Stimulated activated naive CD4-positive, alpha-beta T cell treated with Interleukin-2 at 50 U/mL for 16 hours (primary cell): ENCODE measurements around the gene TMEM161B.
"Not testable (repeated sequence)": the region's sequence is repeated elsewhere in the genome, so short reads cannot be mapped to it uniquely, and the experiment has no call there.

ENCODE experiments used
- DNase-seq: peaks from one replicate; lab custom pipeline; 2025; lab: John Stamatoyannopoulos, UW

TMEM161B gene

DNA sequence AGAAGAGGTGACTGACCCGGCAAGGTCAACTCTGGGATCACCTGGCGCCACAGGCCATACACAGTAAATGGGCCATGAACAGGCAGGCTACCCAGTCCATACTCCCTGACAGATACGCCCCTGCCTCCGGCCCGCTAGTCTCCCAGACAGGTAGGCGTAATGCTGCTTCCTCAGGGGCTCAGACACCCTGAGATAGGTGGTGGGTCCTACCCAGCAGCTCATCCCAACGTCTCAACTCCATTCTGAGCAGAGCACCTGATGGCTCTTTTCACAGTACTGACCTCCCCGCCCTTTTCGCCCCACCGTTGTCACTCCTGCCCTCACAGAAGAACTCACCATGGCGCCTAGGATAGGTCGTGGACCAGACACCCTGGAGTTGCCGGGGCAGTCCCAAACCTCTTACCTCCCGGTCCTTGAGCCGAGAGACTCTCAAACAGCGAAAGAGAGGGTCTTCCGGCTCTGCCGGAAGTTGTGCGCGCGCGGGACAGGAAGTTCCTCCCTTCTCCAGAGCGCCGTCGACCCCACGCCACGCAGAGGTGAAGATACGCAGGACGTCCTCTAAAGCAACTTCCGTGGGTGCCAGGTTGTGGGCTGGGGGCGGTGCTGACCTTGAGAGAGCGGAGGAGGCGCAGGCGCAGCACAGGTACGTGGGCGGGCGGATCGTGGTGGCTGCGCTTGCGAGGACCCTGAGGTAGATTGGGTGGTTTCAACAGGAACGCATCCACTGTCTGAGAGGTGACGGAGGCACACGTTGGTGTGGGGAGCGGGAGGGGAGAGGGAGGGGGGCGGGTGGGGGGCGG, at the start of gene TMEM161B:
Gene TMEM161B, minus strand, starts transcription at position 461 of the 800 bp plus-strand sequence. Its CDS starts 122 bp downstream, at position 339.
- DNase-seq, result peak; percentile 95

DNA sequence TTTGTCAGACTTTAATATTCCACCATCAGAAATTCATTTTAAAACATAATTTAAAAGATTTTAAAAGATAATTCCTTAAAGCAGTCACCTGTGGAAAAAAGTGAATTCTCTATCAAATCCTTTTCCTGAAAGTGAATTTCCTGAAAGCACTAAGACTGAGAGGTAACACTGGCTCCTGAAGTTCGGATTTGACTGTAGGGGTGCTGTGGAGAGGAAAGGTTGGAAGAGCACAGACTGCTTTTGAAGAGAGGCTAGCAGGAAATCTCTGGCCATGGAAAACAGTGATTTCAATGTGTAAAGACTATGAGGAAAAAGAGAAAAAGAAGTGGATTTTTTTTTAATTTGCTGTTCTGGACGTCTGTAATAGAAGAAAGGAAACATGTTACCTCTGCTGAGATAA, 35.7 kb upstream of the TMEM161B start:
- DNase-seq, result no peak

DNA sequence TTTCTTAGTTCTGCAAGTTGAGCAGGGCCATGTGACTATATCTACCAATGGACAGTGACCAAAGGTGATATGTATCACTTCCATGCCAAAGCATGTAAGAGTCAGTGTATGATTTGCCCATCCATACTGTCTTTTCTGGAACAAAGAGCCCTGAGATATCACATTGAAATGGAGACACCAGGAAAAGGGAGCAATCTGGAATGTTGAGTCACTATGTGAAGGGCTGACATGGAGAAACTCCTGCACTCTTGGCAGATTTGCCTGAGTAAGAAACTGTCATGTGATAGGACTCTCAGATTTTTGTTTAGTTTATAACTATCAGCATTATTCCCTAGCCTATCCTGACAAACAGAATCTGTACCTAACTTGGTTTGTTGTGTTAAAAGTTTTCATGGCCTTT, 29.8 kb upstream of the TMEM161B start:
- DNase-seq, result no peak

DNA sequence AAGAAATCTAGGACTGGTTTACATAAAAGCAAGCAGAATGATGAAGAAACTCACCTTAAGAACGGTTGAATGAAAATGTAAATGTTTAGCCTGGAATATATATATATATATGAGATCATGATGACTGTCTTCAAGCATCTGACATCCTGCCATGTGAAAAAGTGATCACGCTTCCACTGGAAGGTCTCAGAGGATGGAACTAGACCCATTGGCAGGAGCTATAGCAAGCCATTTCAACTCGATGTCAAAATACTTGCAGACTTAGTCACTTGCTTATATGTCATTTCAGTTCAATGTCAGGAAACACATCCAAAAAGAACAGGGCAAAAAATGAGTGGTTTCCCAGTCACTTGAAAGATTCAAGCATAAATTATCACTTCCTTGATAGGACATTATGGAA, 22.2 kb upstream of the TMEM161B start:
- DNase-seq, result no peak

DNA sequence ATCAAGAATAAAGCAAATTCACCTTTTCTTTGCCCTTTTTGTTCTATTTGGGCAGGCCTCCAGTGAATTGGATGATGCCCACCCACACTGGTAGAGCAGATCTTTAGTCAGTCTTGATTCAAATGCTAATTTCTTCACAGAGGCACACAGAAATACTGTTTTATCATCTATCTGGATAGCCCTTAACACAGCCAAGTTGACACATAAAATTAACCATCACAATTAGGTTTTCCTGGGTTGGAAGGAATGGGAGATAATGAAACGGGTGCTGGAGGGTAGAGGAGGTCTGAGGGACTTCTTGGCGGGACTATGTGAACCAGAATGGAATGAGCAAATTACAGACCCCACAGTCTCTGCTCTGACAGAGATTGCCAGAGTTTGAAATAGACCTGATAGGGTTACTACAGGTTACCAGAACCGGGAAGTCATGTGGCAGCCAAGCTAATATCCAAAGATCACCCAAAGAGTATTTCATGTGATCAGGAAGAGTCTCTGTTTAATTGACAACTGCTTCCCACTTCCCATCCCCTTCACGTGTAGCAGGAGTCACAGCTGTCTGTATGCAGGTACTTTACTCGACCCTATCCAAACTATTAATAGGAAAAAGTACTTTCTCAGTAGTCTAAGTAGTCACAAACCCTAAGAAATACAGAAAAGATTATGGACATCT, 20.0 kb upstream of the TMEM161B start:
- no peak for DNase-seq

DNA sequence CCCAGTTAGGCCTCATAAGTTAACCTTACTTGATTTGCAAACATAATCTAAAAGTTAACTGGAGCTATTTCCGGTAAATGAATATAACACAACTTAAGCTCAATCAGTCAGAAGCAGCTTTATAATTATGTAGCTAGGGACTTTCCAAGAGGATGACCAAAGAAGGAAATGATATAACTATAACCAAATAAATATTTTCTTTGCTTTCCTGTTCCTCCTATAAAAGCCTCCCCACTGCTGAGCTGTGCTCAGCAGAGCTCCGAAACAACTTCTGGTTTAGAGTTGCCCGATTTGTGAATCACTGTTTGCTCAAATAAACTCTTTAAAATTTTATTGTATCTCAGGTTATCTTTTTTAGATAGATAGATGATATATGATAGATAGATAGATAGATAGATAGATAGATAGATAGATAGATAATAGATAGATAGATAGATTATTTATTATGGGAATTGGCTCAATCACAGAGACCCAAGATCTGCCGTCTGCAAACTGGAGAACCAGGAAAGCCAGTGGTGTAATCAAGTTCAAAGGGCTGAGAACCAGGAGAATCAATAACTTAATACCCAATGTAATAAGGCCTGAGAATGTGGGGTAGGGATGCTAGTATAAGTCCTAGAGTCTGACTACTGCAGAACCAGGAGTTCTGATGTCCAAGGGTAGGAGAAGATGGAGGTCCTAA, 19.3 kb upstream of the TMEM161B start:
- DNase-seq, result no peak

DNA sequence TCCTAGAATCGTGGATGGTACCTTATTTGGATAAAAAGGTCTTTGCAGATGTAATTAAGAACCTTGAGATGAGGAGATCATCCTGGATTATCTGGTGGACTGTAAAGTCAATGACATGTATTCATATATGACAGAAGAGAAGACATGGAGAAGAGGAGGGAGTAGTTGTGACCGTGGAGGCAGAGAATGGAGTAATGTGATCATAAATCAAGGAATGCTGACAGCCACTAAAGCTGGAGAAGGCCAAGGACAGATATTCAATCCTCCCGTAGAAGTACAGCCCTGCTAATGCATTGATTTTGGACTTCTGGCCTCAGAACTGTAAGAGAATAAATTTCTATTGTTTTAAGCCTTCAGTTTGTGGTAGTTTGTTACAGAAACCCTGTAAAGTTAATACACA, 18.7 kb upstream of the TMEM161B start:
- DNase-seq, result no peak

DNA sequence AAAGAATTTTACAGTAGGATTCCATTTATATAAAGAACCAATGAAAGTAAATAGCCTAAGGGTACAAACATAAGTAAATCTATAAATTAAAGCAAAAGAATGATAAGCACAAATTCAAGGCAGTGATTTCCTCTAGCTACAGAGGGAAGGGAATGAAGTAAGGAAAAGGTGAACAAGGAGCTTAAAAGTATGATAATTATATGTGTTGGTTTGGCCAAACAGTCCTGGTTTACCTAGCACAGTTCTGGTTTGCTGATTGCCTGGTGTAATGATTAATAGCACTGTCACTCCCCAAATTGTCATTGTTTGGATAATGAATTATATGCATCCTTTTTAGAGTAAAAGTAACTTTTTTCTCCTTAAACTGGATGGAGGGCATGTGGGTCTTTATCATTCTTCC, 15.0 kb upstream of the TMEM161B start:
- no peak for DNase-seq

DNA sequence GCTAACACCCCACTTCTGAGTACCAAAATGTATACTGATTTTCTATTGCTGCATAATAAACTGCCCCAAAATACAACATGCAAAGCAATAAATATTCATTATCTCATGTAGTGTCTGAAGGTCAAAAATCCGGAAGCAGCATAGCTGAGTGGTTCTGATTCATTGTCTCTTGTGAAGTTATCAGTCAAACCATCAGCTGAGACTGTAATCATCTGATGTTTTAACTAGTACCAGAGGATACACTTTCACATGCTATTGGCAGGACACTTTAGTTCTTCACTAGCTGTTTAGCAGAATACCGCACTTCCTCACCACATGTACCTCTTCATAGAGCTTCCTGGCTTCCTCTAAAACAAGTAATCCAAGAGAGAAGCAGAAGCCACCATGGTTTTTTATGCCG, 12.7 kb upstream of the TMEM161B start:
- no peak for DNase-seq

DNA sequence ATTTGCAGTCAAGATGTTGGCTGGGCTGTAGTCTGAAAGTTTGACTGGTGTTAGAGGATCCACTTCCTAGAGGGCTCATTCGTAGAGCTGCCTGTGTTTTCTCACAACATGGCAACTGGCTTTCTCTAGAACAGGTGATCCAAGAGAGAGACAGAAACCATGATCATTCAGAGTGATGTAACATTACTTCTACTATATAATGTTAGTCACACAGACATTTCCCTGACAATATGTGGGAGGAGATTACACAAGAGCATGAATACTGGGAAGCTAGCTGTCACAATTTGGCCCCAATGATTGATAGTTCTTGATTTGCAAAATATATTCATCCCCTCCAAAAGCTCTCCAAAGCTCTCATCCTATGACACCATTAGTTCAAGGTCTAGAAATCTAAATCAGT, 10.9 kb upstream of the TMEM161B start:
- DNase-seq, result no peak

DNA sequence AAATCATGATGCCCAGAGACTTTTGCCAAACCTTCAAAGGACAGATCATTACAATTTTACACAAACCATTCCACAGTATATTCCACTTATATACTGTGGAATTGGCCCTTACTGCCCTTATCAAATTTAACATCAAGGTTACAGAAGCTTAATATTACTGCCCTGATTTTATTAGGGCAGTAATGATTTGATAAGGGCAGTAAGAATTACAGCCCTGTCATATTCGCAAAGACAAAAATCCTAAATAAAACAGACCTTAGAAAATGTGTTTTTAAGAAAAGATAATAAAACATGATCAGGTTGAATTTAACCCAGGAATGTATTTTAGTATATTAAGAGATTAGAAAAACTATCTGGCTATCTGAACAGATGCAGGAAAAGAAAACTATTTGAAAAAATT, 7.7 kb upstream of the TMEM161B start:
- no peak for DNase-seq

DNA sequence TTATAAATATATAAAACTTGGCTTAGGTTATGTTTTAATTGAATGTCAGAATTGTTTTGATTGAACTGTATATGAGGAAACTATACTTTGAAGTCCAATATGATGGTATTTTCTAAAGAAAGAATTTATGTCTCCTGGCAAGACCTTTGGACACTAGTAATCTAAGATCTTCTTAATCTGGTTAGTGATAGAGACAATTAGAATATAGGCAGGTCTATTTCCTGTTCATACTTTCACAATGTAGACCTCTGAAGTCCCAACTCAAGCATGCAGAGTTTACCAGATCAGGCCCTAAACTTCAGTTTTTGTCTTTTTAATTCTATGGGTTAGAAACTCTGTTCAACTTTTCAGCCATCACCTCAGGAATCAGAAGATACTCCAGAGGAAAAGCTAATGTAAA, 6.9 kb upstream of the TMEM161B start:
- no peak for DNase-seq

DNA sequence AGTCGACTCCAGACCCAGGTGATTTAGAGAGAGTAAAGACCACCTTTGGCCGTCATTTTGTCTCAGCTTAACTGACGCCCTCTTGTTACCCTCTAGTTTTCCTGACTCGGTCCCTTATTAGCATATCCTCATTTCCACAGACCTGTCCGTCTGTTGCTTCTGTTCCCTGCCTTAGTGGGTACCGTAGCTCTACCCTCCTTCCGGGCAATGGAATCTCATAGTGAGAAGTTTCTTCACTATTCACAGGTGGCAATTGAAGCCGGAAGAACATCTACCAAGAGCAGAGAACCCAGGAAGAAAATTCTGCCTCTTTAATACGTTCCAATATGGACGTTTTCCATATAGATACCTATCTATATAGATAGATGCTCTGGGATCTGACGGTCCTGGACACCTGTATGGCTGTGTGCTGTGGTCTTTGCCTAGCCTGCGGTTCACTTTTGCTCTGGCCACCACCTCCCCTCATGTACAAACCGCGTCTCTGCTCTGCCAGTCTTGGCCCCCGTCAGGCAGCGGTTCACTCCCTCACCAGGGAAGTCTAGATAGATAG, 652 bp upstream of the TMEM161B start:
- DNase-seq, result peak; percentile 0

DNA sequence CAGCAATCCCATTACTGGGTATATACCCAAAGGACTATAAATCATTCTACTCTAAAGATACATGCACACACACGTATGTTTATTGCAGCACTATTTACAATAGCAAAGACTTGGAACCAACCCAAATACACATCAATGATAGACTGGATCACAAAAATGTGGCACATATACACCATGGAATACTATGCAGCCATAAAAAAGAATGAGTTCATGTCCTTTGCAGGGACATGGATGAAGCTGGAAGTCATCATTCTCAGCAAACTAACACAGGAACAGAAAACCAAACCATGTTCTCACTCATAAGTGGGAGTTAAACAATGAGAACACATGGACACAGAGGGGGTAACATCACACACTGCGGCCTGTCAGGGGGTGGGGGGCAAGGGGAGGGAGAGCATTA, 4.1 kb downstream of the TMEM161B start:
- DNase-seq, result not testable (repeated sequence)

DNA sequence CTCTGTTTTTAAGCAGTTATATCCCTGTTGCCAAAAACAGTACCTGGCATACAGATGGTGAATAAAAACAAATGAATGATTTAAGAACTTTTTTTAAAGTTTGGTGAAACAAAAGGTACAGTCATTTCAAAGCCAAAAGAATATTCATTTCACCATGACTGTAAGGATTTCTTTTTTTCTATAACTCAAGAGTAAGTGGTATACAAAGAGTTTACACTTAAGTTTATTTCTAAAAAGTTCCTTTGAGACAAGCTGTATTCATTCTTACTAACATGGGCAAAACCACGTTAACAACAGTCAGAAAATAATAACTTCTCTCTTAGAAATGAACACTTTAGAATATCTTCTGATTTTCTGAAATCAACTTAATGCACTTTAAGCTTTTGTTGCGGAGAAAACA, 5.3 kb downstream of the TMEM161B start:
- no peak for DNase-seq

DNA sequence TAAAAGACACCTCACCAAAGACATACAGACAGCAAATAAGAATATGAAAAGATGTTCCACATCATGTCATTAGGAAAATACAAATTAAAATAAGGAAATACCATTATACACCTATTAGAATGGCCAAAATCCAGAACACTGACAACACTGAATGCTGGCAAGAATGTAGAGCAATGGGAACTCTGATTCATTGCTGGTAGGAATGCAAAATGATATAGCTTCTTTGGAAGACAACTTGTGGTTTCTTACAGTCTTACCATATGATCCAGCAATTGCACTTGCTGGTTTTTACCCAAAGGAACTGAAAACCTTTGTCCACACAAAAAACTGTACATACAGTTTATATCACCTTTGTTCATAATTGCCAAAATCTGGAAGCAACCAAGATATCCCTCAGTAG, 6.5 kb downstream of the TMEM161B start:
- no peak for DNase-seq

DNA sequence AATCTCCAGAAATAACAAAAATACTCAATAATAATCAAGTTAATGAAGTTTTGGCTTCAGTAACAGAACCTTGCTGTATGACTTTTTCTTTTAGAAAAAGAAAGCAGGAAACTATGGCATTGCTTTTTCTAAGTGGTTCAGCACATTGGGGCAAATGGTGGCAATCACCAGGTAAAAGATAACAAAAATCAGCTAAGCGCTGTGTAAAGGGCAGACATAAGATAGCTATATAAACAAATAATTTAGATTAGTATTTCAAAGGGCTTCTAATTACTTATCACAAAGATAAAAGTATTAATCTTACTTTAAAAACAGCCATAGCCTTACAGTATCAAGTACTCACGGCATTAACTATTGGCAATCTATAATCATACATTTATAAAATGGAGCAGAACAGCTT, 10.0 kb downstream of the TMEM161B start:
- no peak for DNase-seq

DNA sequence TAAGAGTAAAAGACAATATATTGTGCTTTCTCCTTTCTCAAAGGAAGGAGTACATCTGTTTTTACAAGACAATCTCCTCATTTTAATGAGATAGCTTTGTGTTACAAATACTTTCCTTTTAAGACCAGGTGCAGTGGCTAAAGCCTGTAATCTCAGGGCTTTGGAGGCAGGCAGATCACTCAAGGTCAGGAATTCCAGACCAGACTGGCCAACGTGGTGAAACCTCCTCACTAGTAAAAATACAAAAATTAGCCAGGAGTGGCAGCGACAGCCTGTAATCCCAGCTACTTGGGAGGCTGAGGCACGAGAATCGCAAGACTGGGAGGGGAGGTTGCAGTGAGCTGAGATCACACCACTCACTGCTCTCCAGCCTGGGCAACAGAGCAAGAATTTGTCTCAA, 11.8 kb downstream of the TMEM161B start:
- DNase-seq, result no peak

DNA sequence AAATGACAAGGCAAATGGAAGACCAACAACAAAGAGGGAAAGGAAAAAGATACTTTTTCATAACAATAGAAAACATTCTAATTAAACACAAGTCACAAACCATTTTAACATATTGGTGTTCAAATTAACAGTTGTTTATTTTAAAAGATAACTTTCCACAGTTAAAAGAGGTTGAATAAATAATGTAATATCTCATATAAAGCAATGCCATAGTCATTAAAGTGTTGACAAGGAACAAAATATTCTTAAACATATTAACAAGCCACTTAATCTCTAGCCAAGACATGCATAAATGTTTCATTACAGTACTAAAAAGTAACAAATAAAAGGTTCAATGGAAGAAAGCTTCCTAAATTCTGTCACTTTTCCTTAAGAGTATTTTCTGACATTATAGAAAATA, 12.6 kb downstream of the TMEM161B start:
- DNase-seq, result no peak

DNA sequence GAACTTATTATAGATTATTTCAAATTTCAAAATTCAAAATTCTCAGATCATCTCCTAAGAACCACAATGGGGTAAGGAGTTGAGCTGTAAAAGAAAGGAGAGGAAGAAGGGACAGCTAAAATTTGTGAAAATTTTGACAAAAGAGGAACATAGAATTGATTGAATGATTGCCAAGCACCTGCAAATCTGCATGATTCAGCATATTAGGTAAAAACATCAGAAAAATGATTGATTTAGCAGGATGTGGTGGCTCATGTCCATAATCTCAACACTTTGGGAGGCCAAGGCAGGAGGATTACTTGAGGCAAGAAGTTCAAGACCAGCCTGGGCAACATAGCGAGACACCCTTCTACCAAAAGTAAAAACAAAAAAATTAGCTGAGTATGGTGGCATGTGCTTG, 14.3 kb downstream of the TMEM161B start:
- DNase-seq, result no peak

DNA sequence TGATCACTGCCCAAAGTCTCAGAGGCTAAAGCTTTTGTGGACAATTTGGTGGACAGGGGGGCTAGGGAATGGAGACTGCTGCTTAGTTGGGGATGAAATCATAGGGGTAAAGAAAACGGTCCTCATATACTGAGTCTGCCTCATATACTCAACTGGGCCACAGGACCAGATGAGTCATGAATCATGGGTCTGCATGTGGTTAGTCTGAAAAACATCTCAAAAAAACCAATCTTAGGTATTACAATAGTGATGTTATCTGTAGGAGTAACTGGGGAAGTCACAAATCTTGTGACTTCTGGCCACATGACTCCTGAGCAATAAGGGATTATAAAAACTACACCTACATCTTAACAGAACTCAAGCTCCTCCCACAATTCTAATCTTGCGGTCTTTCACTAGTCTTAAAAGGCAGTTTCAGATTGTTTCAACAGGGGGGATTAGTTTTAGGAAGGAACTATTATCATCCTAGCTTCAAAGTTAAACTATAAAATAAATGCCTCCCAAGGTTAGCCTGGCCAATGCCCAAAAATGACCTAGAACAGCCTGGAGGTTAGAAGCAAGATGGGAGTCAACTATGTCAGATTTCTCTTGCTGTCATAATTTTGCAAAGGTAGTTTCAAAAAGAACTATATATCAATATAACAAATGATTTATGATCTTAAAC, 17.5 kb downstream of the TMEM161B start:
- DNase-seq, result peak; percentile 12

DNA sequence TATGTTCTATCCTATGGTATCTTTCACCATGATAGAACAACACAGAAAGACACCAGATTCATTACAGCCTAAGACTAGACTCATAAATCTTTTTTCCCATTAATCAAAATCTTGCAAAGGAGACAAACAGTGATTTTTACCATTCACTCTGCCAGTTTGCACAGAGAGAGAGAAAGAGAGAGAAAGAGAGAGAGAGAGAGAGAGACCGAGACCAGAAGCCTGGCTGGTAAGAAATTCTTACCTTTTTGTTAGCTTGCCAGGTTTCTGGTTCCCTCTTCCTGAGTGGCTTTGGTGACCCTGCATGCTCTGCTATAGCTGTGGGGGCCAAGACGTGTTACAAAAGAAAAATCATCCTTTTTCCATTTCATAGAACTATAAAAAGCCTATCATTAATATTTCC, 18.6 kb downstream of the TMEM161B start:
- DNase-seq, result no peak
